ENCODE data around the gene VTA1. TPM values are rescaled to one million over a fixed set of nuclear protein-coding genes. Genes with fewer than 3 reads are reported as not detected.

The VTA1 gene
- total RNA-seq, 4 donors from 2014 or later = 74.4 to 89.3 (median 77.3) TPM

DNA sequence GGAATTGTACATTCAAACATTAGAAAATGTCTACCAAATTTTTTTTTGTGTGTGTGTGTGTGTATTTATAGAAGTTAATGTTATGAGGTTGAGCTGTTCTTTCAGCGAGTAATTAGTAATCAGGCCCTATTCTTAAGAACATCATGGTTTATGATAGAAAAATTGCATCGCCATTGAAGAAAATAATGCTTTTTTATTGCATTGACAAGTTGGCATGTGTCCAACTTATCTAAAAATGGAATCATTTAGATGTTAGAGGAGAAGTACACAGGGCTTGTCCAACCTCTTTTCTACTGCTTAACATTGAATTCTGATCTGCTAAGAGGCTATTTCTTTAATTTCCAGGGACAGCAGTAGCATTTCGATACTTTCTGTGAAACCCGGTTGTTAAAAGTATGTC is 93.1 kb downstream of the VTA1 start:
- H3K36me3 ChIP-seq = no peaks in the 10 kb centered on the region
- ATAC-seq (no peak), DNase-seq (no peak)
- intact Hi-C loops (cut with DNase I; ENCODE audit: low total_unique reads) = no loop called here
- no peak for TF ChIP-seq POLR2A (IDR thresholded peaks at IDR 0.05)
- TF ChIP-seq, protein P1, sequence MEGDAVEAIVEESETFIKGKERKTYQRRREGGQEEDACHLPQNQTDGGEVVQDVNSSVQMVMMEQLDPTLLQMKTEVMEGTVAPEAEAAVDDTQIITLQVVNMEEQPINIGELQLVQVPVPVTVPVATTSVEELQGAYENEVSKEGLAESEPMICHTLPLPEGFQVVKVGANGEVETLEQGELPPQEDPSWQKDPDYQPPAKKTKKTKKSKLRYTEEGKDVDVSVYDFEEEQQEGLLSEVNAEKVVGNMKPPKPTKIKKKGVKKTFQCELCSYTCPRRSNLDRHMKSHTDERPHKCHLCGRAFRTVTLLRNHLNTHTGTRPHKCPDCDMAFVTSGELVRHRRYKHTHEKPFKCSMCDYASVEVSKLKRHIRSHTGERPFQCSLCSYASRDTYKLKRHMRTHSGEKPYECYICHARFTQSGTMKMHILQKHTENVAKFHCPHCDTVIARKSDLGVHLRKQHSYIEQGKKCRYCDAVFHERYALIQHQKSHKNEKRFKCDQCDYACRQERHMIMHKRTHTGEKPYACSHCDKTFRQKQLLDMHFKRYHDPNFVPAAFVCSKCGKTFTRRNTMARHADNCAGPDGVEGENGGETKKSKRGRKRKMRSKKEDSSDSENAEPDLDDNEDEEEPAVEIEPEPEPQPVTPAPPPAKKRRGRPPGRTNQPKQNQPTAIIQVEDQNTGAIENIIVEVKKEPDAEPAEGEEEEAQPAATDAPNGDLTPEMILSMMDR (IDR thresholded peaks at IDR 0.05 in 4 of 5, conservative IDR thresholded peaks at IDR 0.05 in 1 of 5) = no peak
- in situ Hi-C loops (cut with MboI; ENCODE audit: low sequenced_read_pairs in 4 of 4) = no loop called here
- no peaks in the 10 kb centered on the region for H3K9me3 ChIP-seq
- no peak overlapping the region for H3K4me3 ChIP-seq
- H3K27me3 ChIP-seq = no peaks in the 10 kb centered on the region
- no peaks in the 10 kb centered on the region for H3K4me1 ChIP-seq
- H3K27ac ChIP-seq = no peak overlapping the region

DNA sequence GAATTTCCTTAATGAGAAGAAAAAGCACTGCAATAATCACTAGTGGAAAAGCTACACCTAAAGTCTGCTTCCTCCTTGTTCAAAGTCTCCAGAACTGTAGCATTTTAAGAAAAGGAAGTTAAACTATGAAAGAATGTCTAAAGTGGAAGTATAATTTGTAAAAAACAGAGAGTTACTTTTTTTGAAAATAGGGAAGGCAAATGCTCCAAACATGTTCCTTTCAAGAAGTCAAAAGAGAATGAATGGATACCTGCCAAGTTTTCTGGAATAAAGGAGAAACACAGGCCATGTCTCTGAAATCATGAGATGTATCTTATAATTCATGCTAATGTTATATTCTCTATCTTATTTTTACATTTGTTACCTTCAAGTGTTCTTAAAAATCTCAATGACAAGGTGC is 94.0 kb downstream of the VTA1 start:
- TF ChIP-seq, protein P1 (IDR thresholded peaks at IDR 0.05 in 4 of 5, conservative IDR thresholded peaks at IDR 0.05 in 1 of 5) = no peak
- no peak for TF ChIP-seq POLR2A (IDR thresholded peaks at IDR 0.05)
- DNase-seq (no peak), ATAC-seq (no peak)
- H3K36me3 ChIP-seq = no peaks in the 10 kb centered on the region
- no peaks in the 10 kb centered on the region for H3K27me3 ChIP-seq
- H3K9me3 ChIP-seq = no peaks in the 10 kb centered on the region
- no peak overlapping the region for H3K27ac ChIP-seq
- intact Hi-C loops (cut with DNase I; ENCODE audit: low total_unique reads) (no loop called here), in situ Hi-C loops (cut with MboI; ENCODE audit: low sequenced_read_pairs in 4 of 4) (no loop called here)
- no peaks in the 10 kb centered on the region for H3K4me1 ChIP-seq
- H3K4me3 ChIP-seq = no peak overlapping the region

DNA sequence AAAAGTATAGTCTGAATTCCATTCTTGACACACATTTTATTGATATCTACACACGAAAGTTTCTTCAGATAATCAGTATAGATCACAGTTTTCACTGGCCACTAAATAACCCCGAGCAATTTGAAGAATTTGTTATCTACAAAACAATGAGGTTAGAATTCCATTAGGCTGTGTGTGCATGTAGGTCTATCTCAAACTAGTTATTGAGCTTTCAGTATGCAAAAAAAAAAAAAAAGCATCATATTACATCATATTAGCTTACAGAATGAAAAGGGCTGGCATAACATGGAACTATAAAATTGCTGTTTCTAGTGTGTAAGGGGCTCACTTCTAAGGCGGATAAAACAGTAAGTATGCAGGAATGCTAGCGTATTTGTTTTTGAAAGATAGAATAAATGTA is 95.2 kb downstream of the VTA1 start:
- DNase-seq = no peak
- TF ChIP-seq, protein P1 (IDR thresholded peaks at IDR 0.05 in 4 of 5, conservative IDR thresholded peaks at IDR 0.05 in 1 of 5) = no peak
- TF ChIP-seq POLR2A (IDR thresholded peaks at IDR 0.05) = no peak
- H3K27ac ChIP-seq = no peak overlapping the region
- no peaks in the 10 kb centered on the region for H3K9me3 ChIP-seq
- H3K27me3 ChIP-seq = no peaks in the 10 kb centered on the region
- no peaks in the 10 kb centered on the region for H3K4me1 ChIP-seq
- H3K4me3 ChIP-seq = no peak overlapping the region
- in situ Hi-C loops (cut with MboI; ENCODE audit: low sequenced_read_pairs in 4 of 4) (no loop called here), intact Hi-C loops (cut with DNase I; ENCODE audit: low total_unique reads) (no loop called here)
- no peak for ATAC-seq
- no peaks in the 10 kb centered on the region for H3K36me3 ChIP-seq

DNA sequence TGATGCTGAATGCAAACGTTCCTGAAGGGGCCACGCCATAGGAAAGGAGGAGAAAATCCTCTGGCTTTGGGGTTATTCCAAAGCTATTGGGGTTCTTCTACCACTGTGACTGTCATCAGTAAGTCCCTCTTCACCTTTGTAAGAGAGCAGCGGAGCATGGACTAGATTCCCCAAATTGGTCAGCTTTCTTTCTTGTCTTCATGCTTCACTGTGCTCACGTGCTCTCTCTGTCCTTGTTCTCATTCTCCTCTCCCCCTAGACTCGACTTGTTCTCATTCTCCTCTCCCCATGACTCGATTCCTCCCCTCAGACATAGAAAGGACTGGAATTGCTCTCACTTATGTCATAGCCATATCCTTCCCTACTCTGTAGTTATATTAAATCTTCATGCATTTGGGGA is 99.9 kb downstream of the VTA1 start:
- no peaks in the 10 kb centered on the region for H3K4me1 ChIP-seq
- in situ Hi-C loops (cut with MboI; ENCODE audit: low sequenced_read_pairs in 4 of 4) = no loop called here
- TF ChIP-seq POLR2A (IDR thresholded peaks at IDR 0.05) = no peak
- TF ChIP-seq, protein P1 (IDR thresholded peaks at IDR 0.05 in 4 of 5, conservative IDR thresholded peaks at IDR 0.05 in 1 of 5) = no peak

DNA sequence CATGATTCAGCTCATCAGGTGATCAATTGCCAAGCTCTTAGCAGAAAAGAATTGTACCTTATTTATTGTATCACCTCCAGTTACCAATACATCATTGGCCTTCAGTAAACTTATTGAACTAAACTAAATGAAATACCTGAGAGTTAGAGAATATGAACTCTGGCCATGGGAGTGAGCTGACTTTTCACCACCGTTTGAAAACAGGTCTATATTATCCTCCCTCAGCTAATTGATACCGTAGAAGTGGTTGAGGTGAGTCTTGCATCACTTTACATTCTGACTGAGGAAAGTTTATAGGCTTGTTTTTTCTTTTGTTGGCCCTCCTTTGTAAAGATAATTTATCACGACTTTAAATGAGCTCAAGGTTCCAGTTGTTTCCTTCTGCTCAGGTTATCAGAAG is 102.2 kb downstream of the VTA1 start:
- ATAC-seq = no peak

More for the DNA sequence above, 99.9 kb downstream of the VTA1 start:
- Histone ChIP-seq H3K4me3 (no peak overlapping the region), H3K9me3 (no peaks in the 10 kb centered on the region), H3K36me3 (no peaks in the 10 kb centered on the region), H3K27me3 (no peaks in the 10 kb centered on the region), H3K27ac (no peak overlapping the region)
- no peak for DNase-seq
- intact Hi-C loops (cut with DNase I; ENCODE audit: low total_unique reads) = no loop called here
- no peak for ATAC-seq

More for the DNA sequence above, 102.2 kb downstream of the VTA1 start:
- Histone ChIP-seq H3K27ac (no peak overlapping the region), H3K36me3 (no peaks in the 10 kb centered on the region), H3K9me3 (no peaks in the 10 kb centered on the region), H3K4me3 (no peak overlapping the region), H3K4me1 (no peaks in the 10 kb centered on the region), H3K27me3 (no peaks in the 10 kb centered on the region)
- in situ Hi-C loops (cut with MboI; ENCODE audit: low sequenced_read_pairs in 4 of 4) (no loop called here), intact Hi-C loops (cut with DNase I; ENCODE audit: low total_unique reads) (no loop called here)
- TF ChIP-seq, protein P1 (IDR thresholded peaks at IDR 0.05 in 4 of 5, conservative IDR thresholded peaks at IDR 0.05 in 1 of 5) = no peak
- TF ChIP-seq POLR2A (IDR thresholded peaks at IDR 0.05) = no peak
- no peak for DNase-seq

All from gastrocnemius medialis (tissue), 4 donors.